ENCODE data around the gene GNAQ. TPM values are rescaled to one million over a fixed set of nuclear protein-coding genes. Genes with fewer than 3 reads are reported as not detected.

The GNAQ gene
- total and polyA plus RNA-seq, 8 donors = 13.1 to 75.3 (median 38.5) TPM

DNA sequence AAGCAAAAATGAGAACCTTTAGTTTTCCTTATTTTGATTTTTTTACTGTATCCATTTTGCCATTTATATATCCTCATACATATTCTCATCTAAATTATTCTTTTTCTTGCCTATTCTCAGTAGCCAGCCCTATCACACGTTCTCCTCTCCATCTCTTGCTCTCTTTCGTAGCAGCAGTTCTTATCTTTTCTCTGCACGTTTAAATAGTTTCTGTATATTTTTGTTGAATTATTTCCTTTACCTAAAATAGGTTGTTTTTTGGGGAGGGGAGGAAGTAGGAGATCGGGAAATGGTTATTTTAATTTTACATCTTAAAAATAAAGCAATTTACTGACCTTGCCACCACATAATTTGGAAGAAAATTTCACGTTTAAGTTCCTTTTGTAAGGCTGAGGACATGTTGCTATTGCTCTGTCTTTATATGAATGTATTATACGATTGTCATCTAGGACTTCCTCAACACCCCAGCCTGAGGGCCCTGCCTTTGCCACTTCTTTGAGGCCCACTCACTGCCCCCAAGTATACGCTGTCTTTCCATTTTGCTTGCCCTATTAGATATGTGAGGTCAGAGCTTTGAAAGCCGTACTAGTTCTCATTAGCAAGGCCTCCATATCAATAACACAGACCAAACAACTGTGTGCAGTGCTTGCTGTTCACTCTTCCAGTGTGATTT, 140.3 kb downstream of the GNAQ start:
- TF ChIP-seq, protein P1, sequence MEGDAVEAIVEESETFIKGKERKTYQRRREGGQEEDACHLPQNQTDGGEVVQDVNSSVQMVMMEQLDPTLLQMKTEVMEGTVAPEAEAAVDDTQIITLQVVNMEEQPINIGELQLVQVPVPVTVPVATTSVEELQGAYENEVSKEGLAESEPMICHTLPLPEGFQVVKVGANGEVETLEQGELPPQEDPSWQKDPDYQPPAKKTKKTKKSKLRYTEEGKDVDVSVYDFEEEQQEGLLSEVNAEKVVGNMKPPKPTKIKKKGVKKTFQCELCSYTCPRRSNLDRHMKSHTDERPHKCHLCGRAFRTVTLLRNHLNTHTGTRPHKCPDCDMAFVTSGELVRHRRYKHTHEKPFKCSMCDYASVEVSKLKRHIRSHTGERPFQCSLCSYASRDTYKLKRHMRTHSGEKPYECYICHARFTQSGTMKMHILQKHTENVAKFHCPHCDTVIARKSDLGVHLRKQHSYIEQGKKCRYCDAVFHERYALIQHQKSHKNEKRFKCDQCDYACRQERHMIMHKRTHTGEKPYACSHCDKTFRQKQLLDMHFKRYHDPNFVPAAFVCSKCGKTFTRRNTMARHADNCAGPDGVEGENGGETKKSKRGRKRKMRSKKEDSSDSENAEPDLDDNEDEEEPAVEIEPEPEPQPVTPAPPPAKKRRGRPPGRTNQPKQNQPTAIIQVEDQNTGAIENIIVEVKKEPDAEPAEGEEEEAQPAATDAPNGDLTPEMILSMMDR (IDR thresholded peaks at IDR 0.05) = no peak
- TF ChIP-seq EP300 (IDR thresholded peaks at IDR 0.05) (no peak), POLR2A (IDR thresholded peaks at IDR 0.05) (no peak), POLR2AphosphoS5 (IDR thresholded peaks at IDR 0.05) (no peak)

DNA sequence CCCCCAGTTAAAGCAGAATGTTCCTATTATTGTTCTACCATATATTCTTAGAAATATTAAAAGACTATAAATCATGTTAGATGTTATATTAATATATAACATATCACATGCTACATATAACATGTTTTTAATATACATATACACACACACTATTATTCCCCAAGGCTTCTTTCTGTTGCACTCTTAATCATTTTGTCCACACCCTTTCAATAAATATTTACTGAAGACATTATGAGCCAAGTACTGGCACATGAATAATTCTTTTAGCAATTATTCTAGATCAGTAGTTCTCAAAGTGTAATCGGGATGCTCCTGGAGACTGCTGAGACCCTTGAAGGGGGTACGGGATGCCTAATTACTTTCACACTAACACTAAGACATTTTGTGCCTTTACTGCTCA, 143.9 kb downstream of the GNAQ start:
- H3K9me3 ChIP-seq = no peaks in the 10 kb centered on the region
- no peak for TF ChIP-seq POLR2A (IDR thresholded peaks at IDR 0.05)
- TF ChIP-seq, protein P1 (IDR thresholded peaks at IDR 0.05) = no peak
- TF ChIP-seq POLR2AphosphoS5 (IDR thresholded peaks at IDR 0.05) = no peak
- no peak for TF ChIP-seq EP300 (IDR thresholded peaks at IDR 0.05)
- WGBS, 5 donors = 29 to 54% (median 35%) methylated on average over 2 of the region's 2 CpGs
- peaks cover 0 to 3% (median 0%) of the 10 kb centered on the region in 4 donors for H3K36me3 ChIP-seq
- intact Hi-C loops (cut with DNase I; ENCODE audit: low total_unique reads) = no loop called here
- H3K27me3 ChIP-seq = no peaks in the 10 kb centered on the region
- H3K4me1 ChIP-seq = peaks cover 0 to 69% (median 34%) of the 10 kb centered on the region in 4 donors
- DNase-seq = no peak
- H3K27ac ChIP-seq = peak overlapping the region in 1 of 5 donors; percentile 27
- H3K4me3 ChIP-seq = no peak overlapping the region

More for the DNA sequence above, 140.3 kb downstream of the GNAQ start:
- H3K27me3 ChIP-seq = no peaks in the 10 kb centered on the region
- peak overlapping the region in 1 of 5 donors; percentile 12 for H3K27ac ChIP-seq
- peaks cover 0 to 11% (median 5%) of the 10 kb centered on the region in 4 donors for H3K36me3 ChIP-seq
- H3K4me3 ChIP-seq = no peak overlapping the region
- 44 to 66% (median 49%) methylated on average over 8 of the region's 8 CpGs for whole genome bisulfite sequencing, 5 donors
- DNase-seq = no peak
- H3K4me1 ChIP-seq = peaks cover 0 to 44% (median 12%) of the 10 kb centered on the region in 4 donors
- intact Hi-C loops (cut with DNase I; ENCODE audit: low total_unique reads) = no loop called here
- no peaks in the 10 kb centered on the region for H3K9me3 ChIP-seq

- TF ChIP-seq POLR2A (IDR thresholded peaks at IDR 0.05) (no peak), EP300 (IDR thresholded peaks at IDR 0.05) (no peak), POLR2AphosphoS5 (IDR thresholded peaks at IDR 0.05) (no peak)
- TF ChIP-seq, protein P1 (IDR thresholded peaks at IDR 0.05) = no peak
- Histone ChIP-seq H3K27ac (no peak overlapping the region), H3K36me3 (no peaks in the 10 kb centered on the region), H3K4me3 (no peak overlapping the region), H3K27me3 (no peaks in the 10 kb centered on the region), H3K9me3 (no peaks in the 10 kb centered on the region), H3K4me1 (peaks cover 0 to 64% (median 34%) of the 10 kb centered on the region in 4 donors)
- intact Hi-C loops (cut with DNase I; ENCODE audit: low total_unique reads) = no loop called here
- 48 to 64% (median 62%) methylated on average over 3 of the region's 3 CpGs for WGBS, 5 donors
- DNase-seq = no peak
These were observed 146.4 kb downstream of the GNAQ start for GRCh38 chr9:77885104-77885672.

GRCh38 chr9:77883846-77884771, 147.5 kb downstream of the GNAQ start:
- WGBS, 5 donors = 58 to 74% (median 66%) methylated on average over 5 of the region's 5 CpGs
- TF ChIP-seq EP300 (IDR thresholded peaks at IDR 0.05) = no peak
- TF ChIP-seq POLR2AphosphoS5 (IDR thresholded peaks at IDR 0.05) = no peak
- TF ChIP-seq POLR2A (IDR thresholded peaks at IDR 0.05) = no peak
- TF ChIP-seq, protein P1 (IDR thresholded peaks at IDR 0.05) = no peak
- H3K4me1 ChIP-seq = peaks cover 0 to 75% (median 43%) of the 10 kb centered on the region in 4 donors
- no peaks in the 10 kb centered on the region for H3K36me3 ChIP-seq
- H3K27ac ChIP-seq = no peak overlapping the region
- no peaks in the 10 kb centered on the region for H3K9me3 ChIP-seq
- no peaks in the 10 kb centered on the region for H3K27me3 ChIP-seq
- DNase-seq = no peak
- intact Hi-C loops (cut with DNase I; ENCODE audit: low total_unique reads) = no loop called here
- H3K4me3 ChIP-seq = no peak overlapping the region
